GM18519 (cell line): ENCODE data around the gene MAPKBP1.

Experiments used
- ATAC-seq: cut with Tn5 transposase; IDR thresholded peaks from one replicate; pipeline ENCODE4 v1.9.1; 2021; ENCODE audit warnings: mild to moderate bottlenecking, moderate library complexity; ENCODE audit not compliant: unreplicated experiment, low FRiP score

MAPKBP1 gene

DNA sequence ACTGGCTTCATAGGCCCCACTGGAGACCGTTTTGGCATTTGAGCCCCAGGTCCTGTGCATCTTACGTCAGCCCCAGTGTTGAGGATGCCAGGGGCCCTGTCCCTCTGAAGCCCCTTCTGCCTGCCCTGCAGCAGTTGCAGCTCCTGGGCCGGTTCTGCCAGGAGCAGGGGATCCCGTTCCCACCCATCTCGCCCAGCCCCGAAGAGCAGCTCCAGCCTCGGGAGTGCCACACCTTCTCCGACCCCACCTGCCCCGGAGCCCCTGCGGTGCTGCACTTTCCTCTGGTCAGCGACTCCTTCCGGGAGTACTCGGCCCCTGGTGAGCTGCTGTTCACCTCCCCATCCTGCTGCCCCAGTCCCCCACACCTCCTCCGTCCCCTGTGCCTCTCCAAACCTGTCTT is 72.9 kb downstream of the MAPKBP1 start:
- ATAC-seq, result no peak

- no peak for ATAC-seq
Measured at GRCh38 chr15:41847981-41848380, 73.7 kb downstream of the MAPKBP1 start.

DNA sequence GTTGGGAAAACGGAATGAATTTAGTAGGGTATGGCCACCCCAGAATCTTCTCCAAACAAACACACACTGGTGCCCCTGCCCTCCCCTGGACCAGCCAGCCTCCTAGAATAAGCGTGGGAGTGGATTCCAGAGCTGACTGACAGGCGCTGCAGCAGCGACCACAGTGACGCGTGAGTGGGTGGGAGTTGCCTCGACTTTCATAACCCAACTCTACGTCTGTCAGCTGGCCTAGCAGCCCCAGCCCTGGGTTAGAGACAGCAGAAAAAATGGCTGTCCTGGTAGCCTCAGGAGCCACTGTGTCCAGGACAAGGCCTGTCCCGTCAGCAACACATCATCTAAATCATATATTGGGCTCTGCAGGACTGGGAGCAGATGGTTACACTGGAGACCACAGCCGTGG is 74.3 kb downstream of the MAPKBP1 start:
- ATAC-seq, result no peak

DNA sequence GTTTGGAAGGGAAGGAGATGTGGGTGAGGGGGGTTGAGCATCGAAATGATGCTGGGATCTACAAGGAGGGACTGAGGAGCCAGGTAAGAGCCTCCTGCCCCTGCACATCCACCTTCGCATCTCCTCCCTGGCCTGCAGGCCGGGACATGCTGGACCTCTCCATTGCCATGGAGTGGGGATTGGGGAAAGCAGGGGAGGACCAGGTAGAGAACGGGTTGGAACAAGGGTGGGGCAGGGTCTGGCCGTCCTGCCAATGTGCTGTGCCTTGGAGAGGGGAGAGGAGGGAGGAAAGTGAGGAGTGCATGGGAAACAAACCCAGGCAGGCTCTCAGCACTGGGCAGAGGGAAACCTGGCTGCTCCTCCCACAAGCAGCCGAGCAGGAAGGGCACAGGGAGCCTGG is 74.9 kb downstream of the MAPKBP1 start:
- no peak for ATAC-seq

- ATAC-seq, result no peak
Measured at GRCh38 chr15:41849861-41850260, 75.6 kb downstream of the MAPKBP1 start.

DNA sequence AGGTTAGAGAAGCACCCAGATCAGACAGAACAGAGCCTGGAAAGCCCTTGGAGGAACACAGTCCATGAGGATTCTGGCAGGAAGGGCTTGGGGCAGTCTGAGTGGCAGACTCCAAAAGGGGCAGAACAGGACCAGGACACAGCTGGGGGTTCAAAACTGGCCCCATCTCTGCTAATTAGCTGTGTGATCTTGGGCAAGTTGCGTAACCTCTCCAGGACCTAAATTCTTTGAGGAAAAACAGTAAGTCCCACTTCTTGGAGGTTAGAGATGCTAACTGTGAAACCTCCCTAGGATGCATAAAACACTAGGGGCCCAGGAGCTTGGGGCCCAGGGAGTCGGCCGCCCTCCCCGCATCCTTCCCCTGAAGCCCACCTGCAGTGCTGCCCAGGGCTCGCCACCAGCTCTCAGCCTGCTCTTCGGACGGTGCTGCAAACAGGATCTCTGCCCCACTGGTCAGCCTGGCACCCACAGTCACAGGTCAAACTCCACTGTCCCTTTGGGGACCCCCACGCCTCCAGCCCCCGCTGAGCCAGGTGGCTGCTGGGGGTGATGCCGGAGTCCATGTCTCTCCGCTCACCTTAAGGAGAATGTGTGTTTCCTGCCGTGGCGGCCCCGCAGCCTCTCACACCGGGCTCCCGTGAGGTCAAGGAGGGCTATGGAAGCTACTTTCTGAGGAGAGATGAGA is 76.3 kb downstream of the MAPKBP1 start:
- ATAC-seq, result no peak

DNA sequence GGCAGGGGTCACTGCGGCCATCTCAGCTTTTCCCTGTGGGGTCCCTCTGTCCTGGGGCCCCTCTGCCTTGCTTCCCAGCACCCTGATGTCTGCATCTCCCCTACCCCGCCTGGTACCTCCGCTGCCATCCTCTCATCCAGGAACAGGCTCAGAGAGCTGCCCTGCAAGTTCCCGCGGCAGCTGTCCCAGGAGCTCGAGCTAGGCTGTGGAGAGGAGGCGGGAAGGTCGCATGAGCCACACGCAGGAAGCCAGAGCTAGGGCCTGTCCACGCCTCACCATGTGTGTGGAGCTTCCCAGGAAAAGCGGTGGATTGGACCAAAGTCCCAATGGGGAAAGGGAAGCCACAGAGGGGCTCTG is 76.9 kb downstream of the MAPKBP1 start:
- ATAC-seq, result no peak

GRCh38 chr15:41851755-41852370 is 77.6 kb downstream of the MAPKBP1 start:
- no peak for ATAC-seq

- no peak for ATAC-seq
Measured at GRCh38 chr15:41852736-41853590, 78.7 kb downstream of the MAPKBP1 start.

- ATAC-seq, result no peak
Measured at GRCh38 chr15:41853831-41854230, 79.5 kb downstream of the MAPKBP1 start.

DNA sequence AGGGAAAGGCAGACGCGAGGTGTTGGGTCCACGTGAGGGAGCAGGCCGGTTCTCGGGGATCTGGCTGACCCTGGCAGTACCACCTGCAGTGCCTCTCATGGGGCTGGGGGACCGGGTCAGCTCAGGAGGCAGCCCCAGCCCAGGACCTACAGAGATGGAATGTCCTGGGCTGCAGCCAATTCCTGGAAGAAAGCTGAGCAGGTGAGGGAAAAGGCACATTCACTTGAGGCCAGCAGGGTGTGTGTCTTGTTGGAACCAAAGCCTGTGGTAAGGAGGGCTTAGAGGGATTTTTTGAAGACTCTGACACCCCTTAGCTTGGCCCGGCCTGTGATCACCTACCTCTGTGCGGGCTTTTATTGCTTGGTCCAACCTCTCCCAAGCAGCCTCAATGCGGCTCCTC is 80.2 kb downstream of the MAPKBP1 start:
- ATAC-seq, result no peak

- ATAC-seq, result no peak
Measured at GRCh38 chr15:41855261-41855961, 81.1 kb downstream of the MAPKBP1 start.

- ATAC-seq, result no peak
Measured at GRCh38 chr15:41856262-41856661, 82.0 kb downstream of the MAPKBP1 start.

DNA sequence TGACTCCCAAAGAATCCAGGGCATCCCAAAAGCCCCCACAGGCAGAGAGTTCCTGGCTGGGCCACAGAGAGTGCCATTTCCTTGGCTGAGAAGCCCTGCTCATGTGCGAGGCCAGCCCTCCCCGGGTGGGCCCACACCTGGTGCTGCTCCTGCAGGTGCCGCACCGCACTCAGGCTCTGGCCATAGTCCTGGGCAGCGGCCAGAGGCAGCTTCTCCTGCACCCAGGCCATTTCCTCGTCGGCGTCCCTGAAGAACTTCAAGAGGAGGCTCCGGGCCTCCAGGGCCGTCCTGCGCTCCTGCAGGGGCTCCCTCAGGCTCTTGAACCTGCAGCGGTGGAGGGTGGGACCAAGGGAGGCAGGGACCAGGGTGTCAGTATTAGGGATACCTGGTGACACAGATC is 82.4 kb downstream of the MAPKBP1 start:
- no peak for ATAC-seq

DNA sequence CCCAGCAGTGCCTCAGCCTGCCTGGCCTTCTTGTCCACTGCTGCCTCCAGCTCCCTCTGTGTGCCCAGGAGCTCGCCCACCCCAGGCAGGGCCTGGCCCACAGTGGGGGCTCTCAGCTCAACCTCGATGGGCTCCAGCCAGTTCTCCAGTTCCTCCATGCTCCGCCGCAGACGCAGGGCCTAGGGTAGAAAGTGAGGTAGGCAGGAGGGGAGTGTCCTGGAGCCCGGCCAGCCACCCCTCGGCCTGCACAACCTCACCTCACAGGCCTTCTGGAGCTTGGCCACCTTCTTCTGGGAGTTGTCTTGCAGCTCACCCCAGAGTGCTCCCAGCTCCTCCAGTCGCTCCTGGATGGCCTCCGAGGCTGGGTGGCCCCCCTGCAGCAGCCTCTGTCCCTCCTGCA is 83.0 kb downstream of the MAPKBP1 start:
- ATAC-seq, result no peak

GRCh38 chr15:41858756-41859155 is 84.5 kb downstream of the MAPKBP1 start:
- ATAC-seq, result no peak

GRCh38 chr15:41860049-41860828 is 86.0 kb downstream of the MAPKBP1 start:
- ATAC-seq, result no peak

GRCh38 chr15:41861736-41862356 is 87.6 kb downstream of the MAPKBP1 start:
- ATAC-seq, result no peak

GRCh38 chr15:41862515-41863116 is 88.3 kb downstream of the MAPKBP1 start:
- ATAC-seq, result no peak
